Astrocyte of the cerebellum (primary cell): ENCODE data around the gene PPEF1.
"Not testable (repeated sequence)": the region's sequence is repeated elsewhere in the genome, so short reads cannot be mapped to it uniquely, and the experiment has no call there.

ENCODE experiments used
- DNase-seq: peaks from one replicate; pipeline ENCODE4 v3.0.0-alpha.2; 2011; ENCODE audit warnings: low read depth
- H3K4me3 ChIP-seq: 2 replicates; pipeline ENCODE4 v1.5.1; 2011; ENCODE audit warnings: mild to moderate bottlenecking, low read depth, low read length, moderate library complexity
- CTCF ChIP-seq: IDR thresholded peaks from 2 replicates; pipeline ENCODE4 v1.5.1; 2012; ENCODE audit warnings: low read length, low read depth, moderate library complexity, mild to moderate bottlenecking; ENCODE audit errors: missing control alignments
- in situ Hi-C: cut with HindIII; loops from 2 replicates; pipeline ENCODE4 v1.10.0; 2017; ENCODE audit warnings: low sequenced_read_pairs

The PPEF1 gene

GRCh38 chrX:18722500-18723071, 15.1 kb downstream of the PPEF1 start:
- DNase-seq: no peak
- no peak overlapping the region for H3K4me3 ChIP-seq
- in situ Hi-C loops: no loop called here
- TF ChIP-seq CTCF: no peak

DNA sequence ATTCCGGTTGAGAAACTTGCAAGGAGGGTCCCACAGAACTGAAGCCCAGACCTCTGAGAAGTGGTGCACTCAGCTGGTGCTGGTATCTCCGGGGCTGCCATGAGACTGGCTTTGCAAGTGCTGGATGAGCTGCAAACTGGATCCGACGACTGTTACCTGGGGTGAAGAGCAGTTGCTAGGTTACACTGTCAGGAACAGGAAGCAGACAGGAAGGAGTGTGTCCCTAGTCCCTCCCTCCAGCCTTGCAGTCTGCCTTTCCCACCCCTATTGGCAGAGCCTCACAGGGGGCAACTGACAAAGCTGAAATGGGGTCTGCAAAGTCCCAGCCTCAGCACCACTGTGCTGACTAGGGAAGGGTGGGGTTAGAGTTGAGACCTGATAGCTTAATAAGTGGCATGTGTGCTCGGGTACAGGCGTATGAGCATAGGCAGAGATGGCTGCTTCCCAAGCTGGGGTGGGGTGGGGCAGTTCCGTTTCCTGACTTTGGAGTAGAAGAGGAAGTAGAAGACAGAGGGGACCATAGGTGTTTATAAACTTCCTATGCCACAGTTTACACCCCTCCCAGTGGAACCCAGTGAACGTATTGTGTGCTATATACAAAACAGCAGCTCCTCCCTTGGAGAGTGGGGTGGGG, 18.0 kb downstream of the PPEF1 start:
- in situ Hi-C loops: no loop called here
- TF ChIP-seq CTCF: no peak
- no peak overlapping the region for H3K4me3 ChIP-seq
- DNase-seq: no peak

DNA sequence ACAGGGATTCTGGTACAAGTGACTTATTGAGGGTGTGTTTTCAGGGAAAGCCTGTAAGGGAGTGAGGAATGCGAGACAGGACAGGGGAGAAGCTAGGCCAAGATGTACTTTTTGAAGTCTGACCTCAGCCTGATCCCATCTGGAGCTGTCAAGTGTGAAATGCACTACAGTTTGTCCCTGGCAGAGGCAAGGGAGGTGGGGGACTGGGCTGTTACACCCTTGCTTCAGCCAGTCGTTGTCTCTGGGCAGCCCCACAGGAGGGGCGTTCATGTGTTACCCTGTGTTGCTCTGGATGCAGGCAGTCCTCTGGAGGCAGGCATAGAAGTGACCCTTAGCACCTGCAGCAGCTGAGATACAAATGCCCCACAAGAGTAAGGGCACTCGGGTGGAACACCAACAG, 25.8 kb downstream of the PPEF1 start:
- DNase-seq: no peak
- TF ChIP-seq CTCF: no peak
- no peak overlapping the region for H3K4me3 ChIP-seq
- in situ Hi-C loops: no loop called here

DNA sequence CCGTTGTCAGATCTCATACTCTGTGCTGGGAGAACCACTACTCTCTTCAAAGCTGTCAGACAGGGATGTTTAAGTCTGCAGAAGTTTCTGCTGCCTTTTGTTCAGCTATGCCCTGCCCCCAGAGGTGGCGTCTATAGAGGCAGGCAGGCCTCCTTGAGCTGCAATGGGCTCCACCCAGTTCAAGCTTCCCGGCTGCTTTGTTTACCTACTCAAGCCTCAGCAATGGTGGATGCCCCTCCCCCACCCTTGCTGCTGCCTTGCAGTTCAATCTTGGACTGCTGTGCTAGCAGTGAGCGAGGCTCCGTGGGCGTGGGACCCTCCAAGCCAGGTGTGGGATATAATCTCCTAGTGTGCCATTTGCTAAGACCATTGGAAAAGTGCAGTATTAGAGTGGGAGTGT, 32.2 kb downstream of the PPEF1 start:
- DNase-seq, in situ Hi-C loops, H3K4me3 ChIP-seq: not testable (repeated sequence)

DNA sequence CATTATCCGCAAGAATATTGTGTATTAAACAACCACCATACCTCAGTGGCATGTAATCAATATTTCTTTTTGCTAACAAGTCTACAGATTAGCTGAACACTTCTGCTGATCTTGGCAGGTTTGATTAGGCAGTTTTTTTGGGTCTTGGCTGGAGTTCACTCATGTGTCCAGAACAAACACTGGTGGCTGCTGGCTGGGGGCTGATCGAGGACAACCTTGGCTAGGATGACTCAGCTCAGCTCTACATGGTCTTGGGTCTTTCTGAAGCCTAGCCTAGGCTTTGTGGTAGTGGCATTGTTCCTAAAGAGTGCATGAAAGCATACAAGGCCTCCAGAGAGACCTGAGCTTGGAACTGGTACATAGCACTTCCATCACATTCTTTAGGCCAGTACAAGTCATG, 41.1 kb downstream of the PPEF1 start:
- DNase-seq: no peak
- no peak for TF ChIP-seq CTCF
- in situ Hi-C loops: no loop called here
- H3K4me3 ChIP-seq: no peak overlapping the region

DNA sequence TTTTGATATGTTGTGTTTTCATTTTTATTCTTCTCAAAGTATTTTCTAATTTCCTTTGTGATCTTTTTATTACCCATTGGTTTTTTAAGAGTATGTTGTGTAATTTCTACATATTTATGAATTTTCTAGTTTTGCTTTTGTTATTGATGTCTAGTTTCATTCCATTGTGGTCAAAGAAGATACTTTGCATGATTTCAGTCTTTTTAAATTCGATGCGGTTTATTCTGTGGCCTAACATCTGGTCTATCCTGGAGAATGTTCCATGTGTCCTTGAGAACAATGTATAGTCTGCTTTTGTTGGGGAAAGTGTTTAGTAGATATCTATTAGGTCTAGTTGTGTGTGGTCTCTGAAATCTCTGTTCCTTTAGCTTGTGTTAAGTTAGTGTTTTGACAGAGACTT, 46.2 kb downstream of the PPEF1 start:
- no peak for TF ChIP-seq CTCF
- no peak overlapping the region for H3K4me3 ChIP-seq
- DNase-seq: no peak
- in situ Hi-C loops: no loop called here

- in situ Hi-C loops: no loop called here
- H3K4me3 ChIP-seq: no peak overlapping the region
- no peak for TF ChIP-seq CTCF
- no peak for DNase-seq
Measured at GRCh38 chrX:18755651-18756050, 48.2 kb downstream of the PPEF1 start.
